SK-N-SH treated with all-trans-retinoic acid at 6 μM for 48 hours (cell line): ENCODE measurements around the gene RABGAP1L.
"Not testable (repeated sequence)": the region's sequence is repeated elsewhere in the genome, so short reads cannot be mapped to it uniquely, and the experiment has no call there.

Experiments
- SNAI2 ChIP-seq: fragments of 250-450 bp; sonication (Bioruptor Pico); IDR thresholded peaks from 2 replicates; pipeline ENCODE4 v1.5.0; 2020; ENCODE audit warnings: mild to moderate bottlenecking, moderate library complexity
- TCF4 ChIP-seq: fragments of 250-450 bp; sonication (Bioruptor Pico); IDR thresholded peaks from 2 replicates; pipeline ENCODE4 v1.8.0; 2021; ENCODE audit warnings: mild to moderate bottlenecking, moderate library complexity, borderline replicate concordance

GRCh38 chr1:174649572-174649971 lies 490.3 kb downstream of the RABGAP1L start:
- TF ChIP-seq TCF4, SNAI2 (CRISPR knock-in tag): not testable (repeated sequence)
